Fibroblast of skin of right quadriceps (primary cell): ENCODE data around the gene PIAS1.
"Not testable (repeated sequence)": the region's sequence is repeated elsewhere in the genome, so short reads cannot be mapped to it uniquely, and the experiment has no call there.

Experiments
- DNase-seq: peaks from one replicate; pipeline ENCODE4 v3.0.0-alpha.2; 2013

PIAS1 gene

GRCh38 chr15:68205954-68206539, 151.9 kb downstream of the PIAS1 start:
- DNase-seq: no peak

- DNase-seq: no peak
Measured at GRCh38 chr15:68206711-68207151, 152.6 kb downstream of the PIAS1 start.

- DNase-seq: no peak
Measured at GRCh38 chr15:68207176-68207935, 153.2 kb downstream of the PIAS1 start.

- no peak for DNase-seq
Measured at GRCh38 chr15:68208136-68208535, 154.0 kb downstream of the PIAS1 start.

GRCh38 chr15:68208636-68209240, 154.6 kb downstream of the PIAS1 start:
- no peak for DNase-seq

- no peak for DNase-seq
Measured at GRCh38 chr15:68209272-68209671, 155.2 kb downstream of the PIAS1 start.

GRCh38 chr15:68209735-68210408, 155.8 kb downstream of the PIAS1 start:
- no peak for DNase-seq

- no peak for DNase-seq
Measured at GRCh38 chr15:68210409-68210756, 156.3 kb downstream of the PIAS1 start.

GRCh38 chr15:68210821-68211655, 156.9 kb downstream of the PIAS1 start:
- DNase-seq: peak; percentile 46

- no peak for DNase-seq
Measured at GRCh38 chr15:68211656-68212320, 157.7 kb downstream of the PIAS1 start.

- not testable (repeated sequence) for DNase-seq
Measured at GRCh38 chr15:68213491-68213845, 159.4 kb downstream of the PIAS1 start.

GRCh38 chr15:68213991-68214837, 160.1 kb downstream of the PIAS1 start:
- DNase-seq: no peak

GRCh38 chr15:68214838-68215254, 160.7 kb downstream of the PIAS1 start:
- no peak for DNase-seq

GRCh38 chr15:68217341-68217740, 163.2 kb downstream of the PIAS1 start:
- DNase-seq: no peak

GRCh38 chr15:68218331-68218730, 164.2 kb downstream of the PIAS1 start:
- DNase-seq: no peak

GRCh38 chr15:68218847-68219798, 165.0 kb downstream of the PIAS1 start:
- DNase-seq: no peak

- no peak for DNase-seq
Measured at GRCh38 chr15:68220489-68220888, 166.4 kb downstream of the PIAS1 start.

- DNase-seq: no peak
Measured at GRCh38 chr15:68220967-68221366, 166.9 kb downstream of the PIAS1 start.

- not testable (repeated sequence) for DNase-seq
Measured at GRCh38 chr15:68221530-68222431, 167.7 kb downstream of the PIAS1 start.
